A549 (cell line): ENCODE results near the gene PRRG1.

ENCODE experiments used
- ATOH8 ChIP-seq: fragments of 250-450 bp; sonication (Bioruptor Pico); IDR thresholded peaks from 2 replicates; pipeline ENCODE4 v1.5.0; 2020; ENCODE audit warnings: low read depth, mild to moderate bottlenecking, moderate library complexity
- HDAC2 ChIP-seq: fragments of 200-600 bp; sonication (generic); IDR thresholded peaks from 2 replicates; pipeline ENCODE4 v1.6.1; 2016
- HEYL ChIP-seq: fragments of 250-450 bp; sonication (Bioruptor Pico); IDR thresholded peaks from 2 replicates; pipeline ENCODE4 v1.8.0; 2021; ENCODE audit warnings: mild to moderate bottlenecking, moderate library complexity
- MAX ChIP-seq: IDR thresholded peaks from 2 replicates; pipeline ENCODE4 v1.6.1; 2012
- POLR2A ChIP-seq: IDR thresholded peaks from 2 replicates; pipeline ENCODE4 v1.6.1; 2012; ENCODE audit warnings: mild to moderate bottlenecking, low read length
- POLR2AphosphoS2 ChIP-seq: conservative IDR thresholded peaks from 2 replicates; pipeline ENCODE4 v1.6.1; 2012; ENCODE audit warnings: low read length, improper control_type of control experiment, inconsistent platforms
- RCOR1 ChIP-seq: fragments of 150-350 bp; IDR thresholded peaks from 2 replicates; pipeline ENCODE4 v1.6.1; 2014; ENCODE audit warnings: antibody characterized with exemption, low read length, low read depth
- RFX5 ChIP-seq: fragments of 450-650 bp; IDR thresholded peaks from 2 replicates; pipeline ENCODE4 v1.7.1; 2014; ENCODE audit warnings: antibody characterized with exemption, mild to moderate bottlenecking, moderate library complexity
- TF ChIP-seq, protein P1 (sequence below): fragments of >200 bp; sonication (Bioruptor Twin); formaldehyde crosslinking; IDR thresholded peaks from 3 replicates; pipeline ENCODE4 v1.5.1; 2016
- TF ChIP-seq, protein P2 (sequence below): fragments of 200-600 bp; sonication (generic); IDR thresholded peaks from 2 replicates; pipeline ENCODE4 v1.6.1; 2016; ENCODE audit warnings: antibody characterized with exemption, mild to moderate bottlenecking, moderate library complexity

DNA sequence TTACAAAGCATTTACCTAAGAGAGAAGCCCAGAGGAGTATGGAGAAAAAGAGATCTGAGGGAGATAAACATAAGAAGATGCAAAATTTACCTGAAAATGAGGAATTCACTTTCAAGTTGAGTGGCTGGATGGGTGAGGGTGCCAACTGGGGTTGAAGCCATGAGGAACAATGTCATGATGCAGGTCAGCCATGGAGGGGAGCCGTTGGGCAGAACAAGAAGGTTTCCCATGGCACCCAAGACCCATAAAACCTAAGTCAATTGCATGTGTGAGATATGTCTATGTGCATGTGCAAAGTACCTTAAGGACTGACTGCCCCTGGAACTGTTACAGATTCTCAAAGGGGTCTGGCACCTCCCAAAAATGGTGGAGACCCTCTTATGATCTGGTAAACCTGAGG, 46.6 kb upstream of the PRRG1 start:
- TF ChIP-seq POLR2AphosphoS2 (no peak), ATOH8 (CRISPR knock-in tag) (no peak), POLR2A (no peak), RFX5 (no peak), MAX (no peak), RCOR1 (no peak), HEYL (no peak), HDAC2 (no peak)
- TF ChIP-seq, protein P1, sequence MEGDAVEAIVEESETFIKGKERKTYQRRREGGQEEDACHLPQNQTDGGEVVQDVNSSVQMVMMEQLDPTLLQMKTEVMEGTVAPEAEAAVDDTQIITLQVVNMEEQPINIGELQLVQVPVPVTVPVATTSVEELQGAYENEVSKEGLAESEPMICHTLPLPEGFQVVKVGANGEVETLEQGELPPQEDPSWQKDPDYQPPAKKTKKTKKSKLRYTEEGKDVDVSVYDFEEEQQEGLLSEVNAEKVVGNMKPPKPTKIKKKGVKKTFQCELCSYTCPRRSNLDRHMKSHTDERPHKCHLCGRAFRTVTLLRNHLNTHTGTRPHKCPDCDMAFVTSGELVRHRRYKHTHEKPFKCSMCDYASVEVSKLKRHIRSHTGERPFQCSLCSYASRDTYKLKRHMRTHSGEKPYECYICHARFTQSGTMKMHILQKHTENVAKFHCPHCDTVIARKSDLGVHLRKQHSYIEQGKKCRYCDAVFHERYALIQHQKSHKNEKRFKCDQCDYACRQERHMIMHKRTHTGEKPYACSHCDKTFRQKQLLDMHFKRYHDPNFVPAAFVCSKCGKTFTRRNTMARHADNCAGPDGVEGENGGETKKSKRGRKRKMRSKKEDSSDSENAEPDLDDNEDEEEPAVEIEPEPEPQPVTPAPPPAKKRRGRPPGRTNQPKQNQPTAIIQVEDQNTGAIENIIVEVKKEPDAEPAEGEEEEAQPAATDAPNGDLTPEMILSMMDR: no peak
- TF ChIP-seq, protein P2, sequence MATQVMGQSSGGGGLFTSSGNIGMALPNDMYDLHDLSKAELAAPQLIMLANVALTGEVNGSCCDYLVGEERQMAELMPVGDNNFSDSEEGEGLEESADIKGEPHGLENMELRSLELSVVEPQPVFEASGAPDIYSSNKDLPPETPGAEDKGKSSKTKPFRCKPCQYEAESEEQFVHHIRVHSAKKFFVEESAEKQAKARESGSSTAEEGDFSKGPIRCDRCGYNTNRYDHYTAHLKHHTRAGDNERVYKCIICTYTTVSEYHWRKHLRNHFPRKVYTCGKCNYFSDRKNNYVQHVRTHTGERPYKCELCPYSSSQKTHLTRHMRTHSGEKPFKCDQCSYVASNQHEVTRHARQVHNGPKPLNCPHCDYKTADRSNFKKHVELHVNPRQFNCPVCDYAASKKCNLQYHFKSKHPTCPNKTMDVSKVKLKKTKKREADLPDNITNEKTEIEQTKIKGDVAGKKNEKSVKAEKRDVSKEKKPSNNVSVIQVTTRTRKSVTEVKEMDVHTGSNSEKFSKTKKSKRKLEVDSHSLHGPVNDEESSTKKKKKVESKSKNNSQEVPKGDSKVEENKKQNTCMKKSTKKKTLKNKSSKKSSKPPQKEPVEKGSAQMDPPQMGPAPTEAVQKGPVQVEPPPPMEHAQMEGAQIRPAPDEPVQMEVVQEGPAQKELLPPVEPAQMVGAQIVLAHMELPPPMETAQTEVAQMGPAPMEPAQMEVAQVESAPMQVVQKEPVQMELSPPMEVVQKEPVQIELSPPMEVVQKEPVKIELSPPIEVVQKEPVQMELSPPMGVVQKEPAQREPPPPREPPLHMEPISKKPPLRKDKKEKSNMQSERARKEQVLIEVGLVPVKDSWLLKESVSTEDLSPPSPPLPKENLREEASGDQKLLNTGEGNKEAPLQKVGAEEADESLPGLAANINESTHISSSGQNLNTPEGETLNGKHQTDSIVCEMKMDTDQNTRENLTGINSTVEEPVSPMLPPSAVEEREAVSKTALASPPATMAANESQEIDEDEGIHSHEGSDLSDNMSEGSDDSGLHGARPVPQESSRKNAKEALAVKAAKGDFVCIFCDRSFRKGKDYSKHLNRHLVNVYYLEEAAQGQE: no peak
